IMR-90 (cell line): ENCODE results near the gene NPR3. TPM values are rescaled to one million over a fixed set of nuclear protein-coding genes. Genes with fewer than 3 reads are reported as not detected.

ENCODE experiments used
- ATAC-seq: fragments of 200-7000 bp; cut with Tn5 transposase; 2 replicates; pipeline ENCODE4 v1.9.1; 2020; ENCODE audit warnings: low read depth, mild to moderate bottlenecking, moderate library complexity
- BruUV-seq: library from RNA; stranded (reverse); fragments of 400-500 nt; replicated peaks from 2 replicates; lab custom pipeline; 2021; lab: Mats Ljungman, UMichigan
- CTCF ChIA-PET: fragments of 300-600 bp; formaldehyde crosslinking; extraction: SDS; loops from one replicate; lab custom pipeline; 2021; ENCODE audit warnings: antibody characterized with exemption; lab: Yijun Ruan, JAX
- POLR2A ChIA-PET: fragments of 300-600 bp; sonication (Branson Sonifier 250); formaldehyde crosslinking; loops from one replicate; lab custom pipeline; 2022; ENCODE audit warnings: antibody characterized with exemption; ENCODE audit not compliant: unreplicated experiment; lab: Charles Lee
- DNase-seq: peaks from one replicate; pipeline ENCODE4 v3.0.0; 2013
- H2AFZ ChIP-seq: replicated peaks from 2 replicates; pipeline ENCODE3; 2013; ENCODE audit warnings: low read length, mild to moderate bottlenecking; ENCODE audit not compliant: poor library complexity
- H2AK5ac ChIP-seq: 2 replicates; pipeline ENCODE4 v1.6.1; 2013; ENCODE audit warnings: low read depth, low read length, inconsistent platforms
- H2AK9ac ChIP-seq: replicated peaks from 2 replicates; pipeline ENCODE3; 2013; ENCODE audit warnings: mild to moderate bottlenecking, low read depth, low read length, moderate library complexity; ENCODE audit not compliant: poor library complexity
- H2BK120ac ChIP-seq: 2 replicates; pipeline ENCODE4 v1.6.1; 2013; ENCODE audit warnings: low read depth, low read length, inconsistent platforms
- H2BK15ac ChIP-seq: 3 replicates; pipeline ENCODE4 v1.6.1; 2013; ENCODE audit warnings: low read depth, low read length, inconsistent platforms
- H2BK20ac ChIP-seq: 2 replicates; pipeline ENCODE4 v1.6.1; 2013; ENCODE audit warnings: low read depth, mild to moderate bottlenecking, inconsistent platforms, low read length, moderate library complexity
- H2BK5ac ChIP-seq: 2 replicates; pipeline ENCODE4 v1.6.1; 2013; ENCODE audit warnings: mild to moderate bottlenecking, low read depth, low read length, inconsistent platforms; ENCODE audit not compliant: poor library complexity, severe bottlenecking
- H3K14ac ChIP-seq: replicated peaks from 2 replicates; pipeline ENCODE4 v1.6.1; 2013; ENCODE audit warnings: low read depth, low read length, inconsistent platforms
- H3K18ac ChIP-seq: 2 replicates; pipeline ENCODE4 v1.6.1; 2013; ENCODE audit warnings: low read depth, low read length, control low read depth
- H3K23ac ChIP-seq: 2 replicates; pipeline ENCODE4 v1.6.1; 2013; ENCODE audit warnings: low read depth, low read length, inconsistent platforms
- H3K27ac ChIP-seq: 2 replicates; pipeline ENCODE4 v1.5.1; 2013; ENCODE audit warnings: mild to moderate bottlenecking, control low read depth, low read length; ENCODE audit not compliant: insufficient read depth
- H3K27me3 ChIP-seq: 2 replicates; pipeline ENCODE4 v1.6.1; 2013; ENCODE audit warnings: low read length; ENCODE audit not compliant: control insufficient read depth, insufficient read depth
- H3K36me3 ChIP-seq: 2 replicates; pipeline ENCODE4 v1.6.1; 2013; ENCODE audit warnings: low read length, mixed read lengths; ENCODE audit not compliant: control insufficient read depth, insufficient read depth
- H3K4ac ChIP-seq: 2 replicates; pipeline ENCODE4 v1.6.1; 2013; ENCODE audit warnings: low read depth, low read length, inconsistent platforms
- H3K4me1 ChIP-seq: 2 replicates; pipeline ENCODE4 v1.6.1; 2013; ENCODE audit warnings: low read length, mixed read lengths; ENCODE audit not compliant: control insufficient read depth, insufficient read depth
- H3K4me2 ChIP-seq: 2 replicates; pipeline ENCODE4 v1.6.1; 2013; ENCODE audit warnings: low read depth, mild to moderate bottlenecking, control low read depth, low read length, moderate library complexity
- H3K4me3 ChIP-seq: 2 replicates; pipeline ENCODE4 v1.5.1; 2013; ENCODE audit warnings: low read depth, mild to moderate bottlenecking, control low read depth, low read length, moderate library complexity; ENCODE audit not compliant: insufficient read depth
- H3K56ac ChIP-seq: 2 replicates; pipeline ENCODE4 v1.6.1; 2013; ENCODE audit warnings: low read length, inconsistent platforms; ENCODE audit not compliant: insufficient read depth; ENCODE audit errors: extremely low read depth
- H3K79me1 ChIP-seq, 2 experiments: 2 replicates each; pipeline ENCODE4 v1.6.1; 2013; ENCODE audit warnings: low read length in 2 of 2, inconsistent platforms in 1 of 2, low read depth in 1 of 2
- H3K9ac ChIP-seq: 2 replicates; pipeline ENCODE4 v1.6.1; 2013; ENCODE audit warnings: low read depth, low read length, control low read depth
- H3K9me1 ChIP-seq: 2 replicates; pipeline ENCODE4 v1.6.1; 2013; ENCODE audit warnings: low read length, inconsistent platforms; ENCODE audit not compliant: insufficient read depth
- H3K9me3 ChIP-seq: 2 replicates; pipeline ENCODE4 v1.6.1; 2013; ENCODE audit warnings: low read length; ENCODE audit not compliant: control insufficient read depth, insufficient read depth
- H4K20me1 ChIP-seq: 2 replicates; pipeline ENCODE4 v1.6.1; 2013; ENCODE audit warnings: low read length, inconsistent platforms; ENCODE audit not compliant: insufficient read depth
- H4K5ac ChIP-seq: 2 replicates; pipeline ENCODE4 v1.6.1; 2013; ENCODE audit warnings: mild to moderate bottlenecking, low read depth, low read length, control low read depth
- H4K8ac ChIP-seq, 2 experiments: 2 replicates each; pipeline ENCODE4 v1.6.1; 2013; ENCODE audit warnings: low read depth in 2 of 2, low read length in 2 of 2, control low read depth in 1 of 2, inconsistent platforms in 1 of 2
- H4K91ac ChIP-seq: 2 replicates; pipeline ENCODE4 v1.6.1; 2013; ENCODE audit warnings: low read depth, low read length, inconsistent platforms; ENCODE audit not compliant: insufficient read depth
- BHLHE40 ChIP-seq: fragments of 150-350 bp; IDR thresholded peaks from 2 replicates; pipeline ENCODE4 v1.6.1; 2016; ENCODE audit warnings: mild to moderate bottlenecking, low read depth, low read length
- CEBPB ChIP-seq: IDR thresholded peaks from 2 replicates; pipeline ENCODE4 v1.6.1; 2012; ENCODE audit warnings: low read depth, low read length, improper control_type of control experiment
- CHD1 ChIP-seq: IDR thresholded peaks from 2 replicates; pipeline ENCODE4 v1.6.1; 2012; ENCODE audit warnings: low read depth, low read length, improper control_type of control experiment
- CTCF ChIP-seq: conservative IDR thresholded peaks from 2 replicates; pipeline ENCODE4 v1.5.1; 2012; ENCODE audit warnings: mild to moderate bottlenecking, low read depth, low read length, improper control_type of control experiment
- ELK1 ChIP-seq: fragments of 150-350 bp; IDR thresholded peaks from 2 replicates; pipeline ENCODE4 v1.6.1; 2016; ENCODE audit warnings: low read depth, mild to moderate bottlenecking, low read length, moderate library complexity, borderline replicate concordance
- FOS ChIP-seq: fragments of 150-350 bp; IDR thresholded peaks from 2 replicates; pipeline ENCODE4 v1.6.1; 2016; ENCODE audit warnings: low read depth, low read length
- MAFK ChIP-seq: IDR thresholded peaks from 2 replicates; pipeline ENCODE4 v1.6.1; 2012; ENCODE audit warnings: low read depth, low read length, improper control_type of control experiment
- MXI1 ChIP-seq: IDR thresholded peaks from 2 replicates; pipeline ENCODE4 v1.6.1; 2012; ENCODE audit warnings: low read depth, mild to moderate bottlenecking, low read length, moderate library complexity, borderline replicate concordance
- NFE2L2 ChIP-seq: fragments of 150-350 bp; IDR thresholded peaks from 2 replicates; pipeline ENCODE4 v1.6.1; 2016; ENCODE audit warnings: low read depth, mild to moderate bottlenecking, low read length
- POLR2A ChIP-seq: IDR thresholded peaks from 2 replicates; pipeline ENCODE4 v1.6.1; 2012; ENCODE audit warnings: mild to moderate bottlenecking, low read depth, low read length
- RAD21 ChIP-seq: IDR thresholded peaks from 2 replicates; pipeline ENCODE4 v1.6.1; 2012; ENCODE audit warnings: low read length, improper control_type of control experiment
- RCOR1 ChIP-seq: IDR thresholded peaks from 2 replicates; pipeline ENCODE4 v1.6.1; 2012; ENCODE audit warnings: mild to moderate bottlenecking, low read length, improper control_type of control experiment; ENCODE audit not compliant: insufficient replicate concordance
- RFX5 ChIP-seq: IDR thresholded peaks from 2 replicates; pipeline ENCODE4 v1.8.0; 2012; ENCODE audit warnings: low read depth, mild to moderate bottlenecking, low read length, moderate library complexity
- SMC3 ChIP-seq: fragments of 150-350 bp; IDR thresholded peaks from 2 replicates; pipeline ENCODE4 v1.6.1; 2016; ENCODE audit warnings: low read depth, mild to moderate bottlenecking, antibody characterized with exemption, low read length, moderate library complexity
- USF2 ChIP-seq: fragments of 150-350 bp; IDR thresholded peaks from 2 replicates; pipeline ENCODE4 v1.6.1; 2017; ENCODE audit warnings: mild to moderate bottlenecking, antibody characterized with exemption, low read length, low read depth
- WGBS, 2 experiments: methylation state at CpG; one replicate each; pipeline versions ENCODE4 v1.1.5 to v1.1.7; 2013; ENCODE audit warnings: missing lambda C conversion rate in 2 of 2; ENCODE audit not compliant: insufficient read length in 1 of 2; ENCODE audit errors: extremely low coverage in 2 of 2; 5-methylcytosine and 5-hydroxymethylcytosine counted together
- dilution Hi-C: fragments of 300-500 bp; cut with HindIII; formaldehyde crosslinking; loops from one replicate; pipeline ENCODE4 v1.14.3; 2018; ENCODE audit warnings: low sequenced_read_pairs; ENCODE audit not compliant: unreplicated experiment
- in situ Hi-C: fragments of 300-500 bp; cut with MboI; formaldehyde crosslinking; loops from 3 replicates; pipeline ENCODE4 v1.14.3; 2019; ENCODE audit warnings: low sequenced_read_pairs, inconsistent platforms, mixed read lengths
- intact Hi-C: fragments of 100-400 bp; cut with micrococcal nuclease; formaldehyde crosslinking; loops from 2 replicates; pipeline ENCODE4 v1.10.0; 2022
- polyA plus RNA-seq, 3 experiments: library from polyadenylated mRNA; depleted of rRNA; stranded (reverse); fragments of >200 nt; gene quantifications; 2 replicates each; pipeline ENCODE4 v1.2.3, GENCODE V29; 2012; ENCODE audit warnings: low replicate concordance in 1 of 3
- total RNA-seq: library from RNA; depleted of rRNA; stranded (reverse); fragments of >200 nt; gene quantifications from 2 replicates; pipeline ENCODE4 v1.2.3, GENCODE V29; 2012

Gene NPR3
- total and polyA plus RNA-seq, 2 of the 4 experiments (the other 2 are of a cell fraction) = 24.6 to 88.2 TPM

GRCh38 chr5:32767948-32768467 lies 56.9 kb downstream of the NPR3 start:
- peak overlapping the region; percentile 95 for H3K14ac ChIP-seq
- no peak overlapping the region for H3K4me3 ChIP-seq
- peaks cover 16% of the 10 kb centered on the region for H3K4me1 ChIP-seq
- H4K20me1 ChIP-seq = no peaks in the 10 kb centered on the region
- dilution Hi-C loops (no loop called here), intact Hi-C loops (loop anchor here (5.0 kb wide), 1 partner anchor 84 kb away; no protein-coding TSS in a partner anchor), in situ Hi-C loops (no loop called here)
- peaks cover 6 to 18% of the 10 kb centered on the region in 2 experiments; a peak in 2 of 4 replicates for H3K79me1 ChIP-seq
- H3K27ac ChIP-seq = peak overlapping the region; percentile 94
- peak overlapping the region; percentile 98 for H3K4ac ChIP-seq
- H2BK20ac ChIP-seq = peak overlapping the region; percentile 99
- peak; percentile 94 for ATAC-seq
- H2BK120ac ChIP-seq = peak overlapping the region; percentile 98
- peak overlapping the region; percentile 25 for H2AK9ac ChIP-seq
- no TSS peak for BruUV-seq
- peak overlapping the region; percentile 89 for H2AK5ac ChIP-seq
- peak overlapping the region; percentile 75 to 95 for H4K8ac ChIP-seq
- H4K91ac ChIP-seq = peak overlapping the region; percentile 98
- H3K18ac ChIP-seq = peak overlapping the region; percentile 99
- H4K5ac ChIP-seq = peak overlapping the region; percentile 99
- ChIA-PET CTCF (no interaction called here), POLR2A (no interaction called here)
- no peaks in the 10 kb centered on the region for H3K9me3 ChIP-seq
- H2BK15ac ChIP-seq = peak overlapping the region; percentile 88; the same call in 2 of the 3 replicates
- H3K4me2 ChIP-seq = peak overlapping the region; percentile 63
- H2BK5ac ChIP-seq = peak overlapping the region; percentile 98
- peak overlapping the region; percentile 85 for H3K23ac ChIP-seq
- H2AFZ ChIP-seq = peak overlapping the region; percentile 83
- DNase-seq = peak; percentile 99
- H3K36me3 ChIP-seq = peaks cover 19% of the 10 kb centered on the region
- H3K9me1 ChIP-seq = peaks cover 21% of the 10 kb centered on the region
- no CpG with 5 or more reads among the region's 8 CpGs for WGBS, 2 experiments
- H3K9ac ChIP-seq = peak overlapping the region; percentile 23; the same call in 1 of the 2 replicates
- H3K27me3 ChIP-seq = no peaks in the 10 kb centered on the region
- peak overlapping the region; percentile 73 for H3K56ac ChIP-seq
- no peak for TF ChIP-seq RAD21
- TF ChIP-seq CEBPB = peak; percentile 100
- peak; percentile 98 for TF ChIP-seq FOS
- TF ChIP-seq RFX5 = no peak
- peak; percentile 79; the same call in 1 of the 2 replicates for TF ChIP-seq CHD1
- peak; percentile 18; the same call in 1 of the 2 replicates for TF ChIP-seq MAFK
- peak; percentile 75 for TF ChIP-seq NFE2L2
- TF ChIP-seq ELK1 = no peak
- no peak for TF ChIP-seq SMC3
- no peak for TF ChIP-seq RCOR1
- TF ChIP-seq MXI1 = 0 out of 2 replicates have a peak, but pooled peaks have one; percentile 18
- no peak for TF ChIP-seq CTCF
- TF ChIP-seq BHLHE40 = peak; percentile 65; the same call in 1 of the 2 replicates
- 0 out of 2 replicates have a peak, but pooled peaks have one; percentile 44 for TF ChIP-seq USF2
- no peak for TF ChIP-seq POLR2A
